Central memory CD4-positive, alpha-beta T cell (primary cell): Measurements from ENCODE around the gene YWHAQ.
A peak's percentile ranks its signal among the peaks of the same experiment; 100 is the strongest.

Experiments used
- DNase-seq: peaks from one replicate; pipeline ENCODE4 v3.0.0; 2022
- total RNA-seq, 3 experiments: gene quantifications; one replicate each; lab custom pipeline; 2026; lab: John Stamatoyannopoulos, UW

YWHAQ gene
- 110 to 709 (median 195) reads per million in 3 experiments for total RNA-seq

DNA sequence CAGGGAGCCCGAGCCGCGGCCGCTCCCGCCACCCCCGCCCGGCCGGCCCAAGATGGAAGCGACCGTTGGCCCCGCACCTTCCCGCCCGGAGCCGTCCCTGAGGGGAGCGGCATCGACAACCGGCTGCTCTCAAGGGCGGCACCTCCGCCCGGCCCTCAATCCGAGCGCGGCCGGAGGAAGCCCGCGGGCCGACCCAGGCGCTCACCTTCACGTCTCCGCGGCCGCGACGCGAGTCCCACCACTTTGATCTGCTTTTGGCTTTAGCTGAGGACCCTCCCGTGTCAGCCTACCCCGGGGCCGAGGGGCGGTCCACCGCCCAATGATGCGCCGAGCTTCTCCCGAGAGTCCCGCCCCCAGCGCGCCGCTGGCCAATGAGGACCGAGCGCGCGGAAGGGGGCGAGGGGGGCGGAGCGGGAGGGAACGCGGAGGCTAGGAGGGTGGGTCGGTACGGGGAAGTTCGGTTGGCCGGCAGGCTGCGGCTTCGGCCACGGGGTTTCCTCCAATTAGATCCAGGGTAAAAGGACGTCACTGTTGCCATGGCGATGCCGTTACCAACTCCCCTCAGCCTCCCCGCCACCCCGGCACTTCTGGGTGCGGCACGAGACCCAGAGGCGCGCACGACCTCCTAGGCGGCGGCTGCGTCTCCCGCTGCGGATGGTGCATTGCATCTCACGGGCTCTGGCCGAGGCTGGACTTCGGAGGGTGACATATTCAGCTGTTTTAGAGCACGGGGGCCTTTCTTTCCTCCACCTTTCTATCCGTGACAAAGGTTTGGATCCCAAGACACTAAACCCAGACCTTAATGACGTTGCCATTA, at the start of gene YWHAQ:
Gene YWHAQ, minus strand, starts transcription at position 262 of the 817 bp plus-strand sequence. CDS start 545 bp downstream, outside the sequence.
- DNase-seq: peak; percentile 97

DNA sequence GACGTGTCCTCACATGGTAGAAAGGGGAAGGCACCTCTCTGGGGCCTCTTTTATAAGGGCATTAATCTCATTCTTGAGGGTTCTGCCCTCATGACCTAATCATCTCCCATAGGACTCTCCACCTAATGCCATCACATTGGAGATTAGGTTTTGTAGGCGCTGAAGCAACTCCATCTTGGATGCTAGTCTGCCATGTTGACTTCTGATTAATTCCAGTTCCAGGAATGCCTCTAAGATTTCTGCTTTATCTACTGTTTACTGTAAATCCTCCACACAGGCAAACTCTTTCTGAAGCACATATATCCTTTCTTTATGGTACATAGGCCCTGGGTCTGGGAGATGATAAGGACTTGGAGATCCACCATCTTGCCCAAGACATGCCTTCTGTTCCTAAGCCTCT, 49.3 kb upstream of the YWHAQ start:
- no peak for DNase-seq

DNA sequence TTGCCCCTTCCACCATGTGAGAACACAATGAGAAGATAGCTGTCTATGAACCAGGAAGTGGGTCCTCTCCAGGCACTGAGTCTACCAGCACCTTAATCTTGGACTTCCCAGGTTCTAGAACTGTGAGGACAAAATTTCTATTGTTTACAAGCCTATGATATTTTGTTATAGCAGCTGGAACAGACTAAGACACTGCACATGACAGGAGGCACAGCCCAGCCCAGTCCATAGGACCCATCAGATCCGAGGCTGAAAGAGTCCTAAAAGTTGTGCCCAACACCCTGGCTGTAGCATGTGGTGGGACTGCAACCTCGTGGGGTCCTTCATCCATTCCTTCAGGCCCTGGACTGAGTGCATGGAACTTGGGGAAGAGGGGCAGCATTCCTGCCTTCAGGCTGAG, 48.4 kb upstream of the YWHAQ start:
- no peak for DNase-seq

DNA sequence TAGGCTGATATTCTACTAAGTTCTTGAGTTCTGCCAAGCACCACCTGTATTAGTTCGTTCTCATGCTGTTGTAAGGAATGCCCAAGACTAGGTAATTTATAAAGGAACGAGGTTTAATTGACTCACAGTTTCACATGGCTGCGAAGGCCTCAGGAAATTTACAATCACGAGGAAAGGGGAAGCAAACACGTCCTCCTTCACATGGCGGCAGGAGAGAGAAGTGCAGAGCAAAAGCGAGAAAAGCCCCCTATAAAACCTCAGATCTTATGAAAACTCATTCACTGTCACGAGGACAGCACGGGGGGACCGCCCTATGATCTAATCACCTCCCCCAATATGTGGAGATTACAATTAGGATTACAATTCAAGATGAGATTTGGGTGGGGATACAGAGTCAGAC, 47.7 kb upstream of the YWHAQ start:
- no peak for DNase-seq

DNA sequence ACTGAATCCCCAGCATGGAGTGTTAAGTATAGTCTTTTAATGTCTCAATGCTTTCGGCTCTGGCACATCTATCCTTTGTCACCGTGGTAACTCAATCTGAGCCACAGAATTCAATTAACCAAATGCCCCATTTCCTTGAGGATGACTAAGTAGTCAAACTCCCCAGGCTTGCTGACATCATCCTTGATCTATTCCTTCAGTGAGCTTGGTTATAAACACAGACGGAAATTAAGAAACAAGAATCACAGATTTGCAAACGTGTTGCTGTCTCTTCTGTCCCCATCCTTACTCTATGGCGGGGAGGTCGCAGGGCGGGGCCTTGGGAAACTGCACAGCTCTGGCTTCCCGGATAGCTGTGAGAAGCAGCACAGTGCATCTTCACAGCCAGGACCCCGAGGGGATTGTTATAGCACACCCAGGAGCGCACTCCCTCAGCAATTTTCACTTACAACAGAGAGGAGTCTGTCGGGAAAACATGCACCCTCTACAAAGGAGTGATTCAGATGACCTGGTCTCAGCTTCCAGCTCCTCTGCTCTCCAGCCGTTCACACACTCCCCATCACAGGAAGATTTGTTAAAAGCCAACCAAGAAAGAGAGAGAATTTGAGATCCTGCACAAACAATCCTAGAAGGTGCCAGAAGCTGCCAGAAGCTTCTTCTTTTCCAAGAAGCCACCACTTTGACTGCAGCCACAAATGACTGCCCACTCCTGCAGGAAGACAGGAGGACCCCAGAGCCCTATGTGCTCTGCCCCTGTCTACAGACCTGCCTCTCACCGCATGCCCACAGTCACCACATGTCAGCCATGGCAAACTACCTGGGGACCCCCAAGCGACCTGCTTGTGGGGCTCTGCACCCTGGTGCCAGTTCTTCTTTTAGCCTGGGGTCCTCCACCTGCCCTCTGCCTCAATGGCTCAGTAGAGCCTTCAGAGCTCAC, 44.9 kb upstream of the YWHAQ start:
- DNase-seq: no peak

DNA sequence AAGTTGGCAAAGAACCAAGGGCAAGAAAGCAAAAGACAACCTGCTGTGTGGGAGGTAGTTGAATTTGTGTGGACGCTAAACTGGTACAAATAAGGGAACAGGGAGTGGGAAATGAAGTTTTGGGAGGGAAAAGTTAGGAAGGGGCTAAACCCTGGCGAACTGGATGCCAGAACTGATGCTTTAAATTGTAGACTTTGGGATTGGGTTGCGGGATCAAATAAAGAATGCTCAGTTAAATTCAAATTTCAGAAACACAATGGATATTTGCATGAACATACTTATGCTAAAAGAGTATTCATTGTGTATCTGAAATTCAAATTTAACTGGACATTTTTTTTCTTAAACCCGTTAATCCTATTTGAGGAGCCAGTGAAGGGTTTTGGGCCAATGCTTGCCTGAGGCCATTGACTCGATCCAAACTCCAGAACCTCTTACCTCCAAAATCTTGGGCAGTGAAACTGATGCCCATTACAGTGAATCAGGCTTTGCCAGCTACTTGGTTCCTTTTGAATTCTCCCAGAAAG, 44.2 kb upstream of the YWHAQ start:
- no peak for DNase-seq

DNA sequence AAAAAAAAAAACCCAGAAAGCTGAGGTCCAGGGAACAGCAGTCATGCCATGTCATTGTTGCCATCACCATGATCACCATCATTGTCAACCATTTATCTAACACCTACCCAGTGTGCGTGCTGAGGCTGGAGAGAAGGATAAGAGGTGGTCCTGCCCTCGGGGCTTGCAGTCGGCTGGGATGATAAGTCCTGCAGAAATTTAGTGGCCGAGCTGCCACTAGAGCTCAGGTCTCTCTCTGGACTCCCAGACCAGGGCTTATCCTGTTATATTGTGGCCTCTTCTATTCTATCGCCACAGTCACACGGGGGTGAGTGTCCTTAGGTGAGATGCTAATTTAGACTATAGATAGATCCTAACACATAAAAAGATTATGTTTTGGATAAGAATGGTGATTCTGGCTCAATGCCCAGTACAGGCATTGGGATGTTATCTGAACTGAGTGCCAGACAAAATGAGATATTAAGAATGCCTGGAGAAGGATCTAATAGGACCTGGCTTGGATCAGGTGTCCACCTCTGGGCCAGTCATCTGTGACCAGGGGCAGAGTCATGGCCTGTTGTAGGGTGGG, 43.2 kb upstream of the YWHAQ start:
- no peak for DNase-seq

DNA sequence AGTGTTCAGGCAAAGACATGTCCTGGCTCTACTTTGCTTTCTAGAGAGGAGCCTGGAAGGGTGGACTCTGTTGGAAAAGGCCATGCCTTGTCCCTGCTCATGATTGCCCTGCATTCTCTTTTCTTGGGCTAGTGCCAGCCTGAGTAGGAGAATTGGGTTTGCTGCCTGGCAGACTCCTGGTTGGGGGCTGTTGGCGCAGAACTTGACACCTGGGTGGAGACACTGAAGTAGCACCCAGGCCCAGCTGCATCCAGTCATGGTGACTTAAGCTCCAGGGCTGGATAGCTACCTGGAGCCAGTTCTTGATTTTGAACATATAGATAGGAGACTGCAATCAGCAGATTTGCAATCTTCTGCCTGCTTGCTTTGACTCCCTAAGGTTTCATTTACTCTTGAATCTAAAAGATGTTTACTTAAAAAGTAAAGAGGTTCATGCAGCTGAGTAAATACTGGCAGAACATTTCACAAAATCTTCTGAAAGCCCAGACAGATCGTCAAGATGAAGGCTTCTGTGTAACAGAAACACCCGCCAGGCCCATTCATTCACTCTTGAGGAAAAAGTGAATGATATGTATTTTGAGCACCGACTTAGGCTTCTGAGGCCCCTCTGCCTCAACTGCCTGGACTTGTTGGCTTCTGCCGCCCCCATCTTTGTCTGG, 38.0 kb upstream of the YWHAQ start:
- no peak for DNase-seq

DNA sequence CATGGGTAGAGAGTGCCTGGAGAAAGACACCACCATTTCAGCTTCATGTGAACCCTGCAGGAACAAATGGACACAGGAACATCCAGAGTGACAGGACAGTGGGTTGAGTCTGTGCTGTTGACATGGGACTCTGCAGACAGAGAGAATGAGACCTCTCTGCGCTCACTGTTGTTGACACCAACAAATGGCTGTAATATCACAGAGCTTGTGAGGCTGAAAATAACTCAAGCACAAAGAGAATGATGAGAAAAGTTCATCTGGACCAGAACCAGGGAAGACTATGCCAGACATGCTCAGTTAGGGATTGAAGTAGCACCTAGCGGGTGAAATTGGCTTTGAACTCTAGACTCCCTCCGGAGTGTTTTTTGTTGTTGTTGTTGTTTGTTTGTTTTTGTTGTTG, 37.0 kb upstream of the YWHAQ start:
- no peak for DNase-seq

DNA sequence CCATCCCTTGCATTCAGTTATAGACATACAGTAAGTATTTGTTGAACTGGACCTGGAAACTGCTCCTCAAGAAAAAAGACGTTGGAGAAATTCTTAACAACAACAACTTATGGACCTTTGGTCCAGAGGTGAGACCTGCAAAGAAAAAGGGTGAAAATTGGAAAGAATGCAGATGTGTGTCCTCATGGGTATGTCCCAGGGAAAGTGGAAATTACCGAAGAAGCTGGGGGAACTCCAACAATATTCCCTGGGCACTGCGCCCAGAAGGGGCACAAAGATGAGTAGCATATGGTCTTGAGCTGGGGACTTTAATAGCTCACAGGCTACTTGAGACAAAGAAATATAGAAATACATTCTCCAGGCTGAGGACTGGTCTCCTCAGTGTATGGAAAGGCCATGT, 35.5 kb upstream of the YWHAQ start:
- no peak for DNase-seq

DNA sequence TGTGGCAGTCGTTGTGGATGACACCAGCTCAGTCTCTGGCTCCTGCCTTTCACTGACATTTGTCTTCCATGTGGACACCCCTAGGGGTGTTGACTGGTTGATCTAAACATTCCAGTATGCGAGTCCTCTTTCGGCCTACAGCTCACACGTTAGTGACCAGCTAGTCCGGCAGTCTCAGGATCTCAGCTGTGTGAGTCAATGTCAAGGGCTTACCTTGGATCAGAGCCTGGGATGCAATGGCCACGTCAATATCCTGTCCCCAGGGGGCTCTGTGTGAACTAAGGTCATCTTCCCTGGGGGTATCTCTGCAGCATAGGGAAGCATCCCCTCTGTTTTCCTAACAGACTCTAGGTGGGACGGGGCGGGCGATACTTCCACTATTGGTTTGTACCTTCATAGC, 35.1 kb upstream of the YWHAQ start:
- DNase-seq: no peak

DNA sequence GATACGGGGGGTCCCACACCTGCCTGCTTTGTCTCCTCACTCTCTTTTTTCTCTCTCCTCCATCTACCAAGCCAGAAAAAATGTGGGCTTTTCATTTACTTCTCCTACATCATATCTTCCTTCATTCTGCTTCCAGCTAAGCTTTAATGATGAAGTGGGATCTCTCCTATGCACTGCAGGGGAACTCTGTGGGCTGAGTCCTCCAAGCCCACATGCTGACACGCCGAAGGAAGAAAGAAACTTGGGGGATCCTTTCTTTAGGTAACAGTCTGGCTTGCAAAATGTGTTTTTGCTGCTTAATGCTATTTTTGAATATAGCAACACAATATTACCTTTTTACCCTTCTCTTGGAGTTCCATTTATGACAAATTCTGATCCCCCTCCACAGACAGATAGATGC, 33.6 kb upstream of the YWHAQ start:
- no peak for DNase-seq

DNA sequence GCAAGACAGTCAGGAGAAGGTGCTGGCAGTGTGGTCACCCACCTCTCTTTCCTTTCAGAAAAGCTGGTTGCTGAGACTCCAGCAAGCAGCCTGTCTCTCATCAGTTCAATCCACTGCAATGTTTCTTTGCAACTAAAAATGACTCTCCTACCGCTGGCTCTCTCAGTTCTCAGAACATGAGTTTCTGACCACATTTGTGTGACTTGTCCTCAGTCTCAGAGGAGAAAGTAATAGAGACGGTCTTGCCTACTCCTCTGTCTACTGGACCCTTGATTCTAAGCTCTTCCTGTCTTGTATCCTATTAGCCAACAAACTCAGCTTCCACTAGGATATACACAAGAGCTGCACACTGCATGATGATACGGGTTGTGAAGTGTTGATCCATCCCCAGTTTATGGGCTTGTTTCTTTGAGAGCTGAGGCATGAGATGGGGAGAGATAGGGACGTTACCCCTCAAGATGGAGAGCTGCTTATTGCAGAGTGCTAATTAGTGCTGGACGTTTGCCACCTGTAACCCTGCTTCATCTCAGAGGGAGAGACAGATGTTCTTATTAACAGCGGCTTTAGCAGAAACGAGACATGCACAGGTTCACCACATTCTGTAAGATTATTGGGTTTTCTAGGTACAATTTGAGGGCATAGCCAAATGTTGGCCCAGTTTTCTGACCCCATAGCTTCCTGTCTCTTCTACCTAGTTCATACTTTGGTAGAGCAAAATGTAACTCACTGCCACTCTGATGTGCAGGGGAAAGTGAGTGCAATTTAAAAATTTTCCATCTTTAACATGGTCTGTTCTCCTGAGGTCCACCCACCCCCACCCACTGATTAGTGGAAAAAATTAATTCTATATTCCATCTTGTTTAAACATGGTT, 32.4 kb upstream of the YWHAQ start:
- DNase-seq: no peak

DNA sequence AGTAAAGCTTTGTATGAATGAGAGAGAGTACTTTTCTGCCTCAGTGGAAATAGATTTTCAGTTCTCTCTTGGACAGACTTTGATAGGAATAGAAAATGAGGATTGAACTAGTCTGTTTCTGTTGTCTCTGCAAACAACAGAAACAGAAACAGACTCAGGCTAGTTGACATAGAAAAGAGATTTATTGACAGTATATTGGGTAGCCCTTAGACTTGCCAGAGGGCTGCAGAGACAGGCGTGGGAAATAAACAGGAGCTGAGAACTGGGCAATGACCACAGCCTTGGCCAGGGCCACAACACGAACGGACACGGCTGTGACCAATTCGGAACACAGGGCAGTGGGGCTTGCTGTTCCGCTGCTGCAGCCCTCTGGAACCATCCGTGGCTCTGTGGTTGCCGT, 30.5 kb upstream of the YWHAQ start:
- no peak for DNase-seq

DNA sequence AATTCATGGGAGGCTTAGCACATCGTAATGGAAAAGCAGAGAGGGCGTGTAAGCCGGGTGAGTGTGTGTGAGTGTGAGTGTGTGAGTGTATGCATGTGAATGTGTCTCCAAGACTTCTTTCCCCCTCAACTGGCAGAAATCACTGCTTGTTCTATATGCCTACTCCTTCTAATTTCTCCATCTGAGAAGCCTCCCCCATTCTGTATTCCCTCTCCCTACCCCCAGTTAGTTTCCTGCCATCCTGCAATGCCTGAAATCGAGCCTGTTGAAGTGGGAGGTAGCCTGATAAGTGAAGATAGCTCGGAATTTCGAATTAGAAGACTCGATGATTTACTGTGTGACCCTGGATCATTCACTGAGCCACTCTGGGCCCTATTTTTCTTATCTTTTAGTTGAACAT, 30.0 kb upstream of the YWHAQ start:
- DNase-seq: no peak

DNA sequence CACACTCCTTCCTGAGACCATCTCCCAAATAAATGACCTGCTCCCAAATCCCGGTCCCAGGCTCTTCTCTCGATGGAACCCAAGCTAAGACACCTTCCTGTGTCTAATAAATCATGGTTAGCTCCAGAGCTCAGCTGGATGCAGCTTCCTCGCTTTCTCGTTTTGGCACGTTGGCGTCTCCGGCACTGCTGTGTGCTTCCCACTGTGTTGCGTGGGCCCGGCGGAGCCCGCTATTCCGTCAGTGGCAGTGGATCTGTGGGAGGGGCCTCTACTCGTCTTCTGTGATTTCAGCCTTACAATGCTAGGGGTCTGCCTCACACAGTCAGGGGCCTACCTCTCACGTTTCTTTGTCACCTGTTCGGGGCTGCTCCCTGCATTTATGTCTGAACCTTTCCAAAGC, 29.4 kb upstream of the YWHAQ start:
- DNase-seq: no peak

DNA sequence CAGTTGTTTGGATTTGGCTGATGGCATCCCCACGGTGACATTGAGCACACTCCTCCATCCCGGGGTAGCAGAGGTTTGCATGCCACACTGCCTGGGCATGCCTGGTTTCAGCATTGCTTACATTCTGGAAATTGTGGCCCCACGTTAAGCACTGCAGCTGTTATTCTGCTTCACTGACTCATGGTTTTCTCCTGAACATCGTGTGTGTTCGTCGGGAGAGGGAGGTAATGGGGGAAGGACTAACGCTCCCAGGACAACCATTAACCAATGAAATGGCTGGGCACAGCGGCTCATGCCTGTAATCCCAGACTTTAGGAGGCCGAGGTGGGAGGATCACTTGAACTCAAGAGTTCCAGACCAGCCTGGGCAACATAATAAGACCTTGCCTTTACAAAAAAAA, 28.2 kb upstream of the YWHAQ start:
- DNase-seq: no peak

DNA sequence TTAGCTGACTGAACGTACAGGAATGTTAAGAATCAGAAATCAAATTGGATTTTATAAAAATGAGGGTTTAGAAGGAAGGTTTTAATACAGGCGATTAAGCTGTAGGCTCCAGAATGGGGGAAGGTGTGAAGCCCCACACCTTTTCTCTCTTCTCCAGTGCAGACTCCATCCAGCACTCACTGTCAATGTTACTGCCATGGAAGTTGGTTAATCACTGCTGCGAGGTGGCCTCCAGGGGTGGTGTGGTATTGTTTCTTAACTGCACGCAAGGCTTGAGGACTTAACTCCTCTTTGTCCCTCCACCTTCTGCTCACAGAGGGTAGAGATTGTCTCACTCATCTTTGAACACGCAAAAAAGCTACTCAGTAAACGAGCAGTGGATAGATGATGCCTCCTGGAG, 26.9 kb upstream of the YWHAQ start:
- no peak for DNase-seq

DNA sequence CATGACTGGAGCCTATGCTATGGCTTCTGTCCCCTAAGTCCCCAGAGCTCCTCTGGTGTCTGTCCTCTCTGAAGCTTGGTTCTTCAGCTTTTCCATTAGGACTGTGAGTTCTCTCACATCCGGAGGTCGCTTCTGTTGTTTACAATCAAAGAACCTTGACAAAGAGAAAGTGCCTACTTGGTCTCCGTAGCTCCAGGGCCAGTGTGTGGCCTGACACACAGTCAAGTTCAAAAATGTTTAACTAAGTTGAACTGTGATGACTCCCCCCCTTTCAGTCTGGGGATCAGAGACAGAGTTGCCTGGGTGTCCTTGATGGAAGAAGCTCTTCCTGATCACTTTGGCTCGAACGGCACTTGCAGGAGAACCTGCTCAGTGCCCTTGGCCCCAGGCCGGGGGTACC, 26.3 kb upstream of the YWHAQ start:
- no peak for DNase-seq

DNA sequence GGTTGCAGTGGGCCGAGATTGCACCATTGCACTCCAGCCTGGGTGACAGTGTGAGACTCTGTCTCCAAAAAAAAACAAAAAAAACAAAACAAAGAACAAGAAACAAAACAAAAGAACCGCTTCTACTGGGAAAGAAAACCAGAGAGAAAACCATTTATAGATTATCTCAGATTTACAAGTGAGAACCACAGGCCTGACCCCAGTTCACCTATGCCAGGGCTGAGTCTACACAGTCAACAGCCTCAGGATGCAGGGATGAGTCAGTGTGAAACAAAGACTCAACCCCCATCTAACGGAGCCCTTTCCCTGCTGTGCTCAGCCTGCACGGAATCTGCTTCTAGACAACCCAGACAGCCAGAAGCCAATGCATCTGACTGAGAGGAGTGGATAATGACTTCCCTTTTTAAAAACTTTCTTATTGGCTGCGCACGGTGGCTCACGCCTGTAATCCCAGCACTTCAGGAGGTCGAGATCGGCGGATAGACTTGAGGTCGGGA, 25.5 kb upstream of the YWHAQ start:
- peak; percentile 21 for DNase-seq
